Mesendoderm (in vitro differentiated cells): ENCODE measurements around the gene ZNF763.
A peak's percentile ranks its signal among the peaks of the same experiment; 100 is the strongest.

Experiments
- DNase-seq: peaks from one replicate; pipeline ENCODE4 v3.0.0; 2013
- H2AK5ac ChIP-seq: 2 replicates; pipeline ENCODE4 v1.6.1; 2013; ENCODE audit warnings: low read length, inconsistent platforms
- H2BK120ac ChIP-seq: 2 replicates; pipeline ENCODE4 v1.6.1; 2013; ENCODE audit warnings: low read depth, mild to moderate bottlenecking, low read length, moderate library complexity, mixed read lengths
- H2BK15ac ChIP-seq: replicated peaks from 2 replicates; pipeline ENCODE4 v1.6.1; 2013; ENCODE audit warnings: low read depth, mild to moderate bottlenecking, moderate library complexity
- H2BK5ac ChIP-seq: 2 replicates; pipeline ENCODE4 v1.6.1; 2013; ENCODE audit warnings: low read length, inconsistent platforms
- H3K18ac ChIP-seq: 2 replicates; pipeline ENCODE4 v1.6.1; 2013; ENCODE audit warnings: mild to moderate bottlenecking, low read length, mixed read lengths
- H3K23ac ChIP-seq: one replicate; pipeline ENCODE4 v1.6.1; 2013; ENCODE audit warnings: low read length
- H3K27ac ChIP-seq: 2 replicates; pipeline ENCODE4 v1.5.1; 2013; ENCODE audit warnings: low read depth, mild to moderate bottlenecking, inconsistent platforms, low read length, moderate library complexity
- H3K27me3 ChIP-seq: 2 replicates; pipeline ENCODE4 v1.6.1; 2013; ENCODE audit warnings: low read length, control low read depth, mild to moderate bottlenecking, inconsistent platforms; ENCODE audit not compliant: insufficient read depth, poor library complexity
- H3K36me3 ChIP-seq: 2 replicates; pipeline ENCODE4 v1.6.1; 2013; ENCODE audit warnings: low read length, inconsistent platforms; ENCODE audit not compliant: control insufficient read depth, insufficient read depth
- H3K4ac ChIP-seq: one replicate; pipeline ENCODE4 v1.6.1; 2013; ENCODE audit warnings: low read depth, mild to moderate bottlenecking, low read length, moderate library complexity
- H3K4me1 ChIP-seq: 2 replicates; pipeline ENCODE4 v1.6.1; 2013; ENCODE audit warnings: low read depth, low read length, inconsistent platforms; ENCODE audit not compliant: control insufficient read depth
- H3K4me2 ChIP-seq: 2 replicates; pipeline ENCODE4 v1.6.1; 2013; ENCODE audit warnings: low read length
- H3K4me3 ChIP-seq: 2 replicates; pipeline ENCODE4 v1.5.1; 2013; ENCODE audit warnings: mild to moderate bottlenecking, low read length
- H3K56ac ChIP-seq: one replicate; pipeline ENCODE4 v1.6.1; 2013; ENCODE audit warnings: low read length
- H3K79me1 ChIP-seq: 2 replicates; pipeline ENCODE4 v1.6.1; 2013; ENCODE audit warnings: low read length, inconsistent platforms
- H3K79me2 ChIP-seq: 2 replicates; pipeline ENCODE4 v1.6.1; 2013; ENCODE audit warnings: mild to moderate bottlenecking, low read length; ENCODE audit not compliant: control insufficient read depth, insufficient read depth
- H3K9ac ChIP-seq: 2 replicates; pipeline ENCODE4 v1.6.1; 2013; ENCODE audit warnings: low read length, inconsistent platforms
- H4K5ac ChIP-seq: one replicate; pipeline ENCODE4 v1.6.1; 2013; ENCODE audit warnings: low read length
- H4K8ac ChIP-seq: one replicate; pipeline ENCODE4 v1.6.1; 2013; ENCODE audit warnings: low read depth, mild to moderate bottlenecking, control low read depth, low read length, moderate library complexity
- whole genome bisulfite sequencing: extraction: QIAGEN DNeasy Blood & Tissue Kit; methylation state at CpG from one replicate; pipeline ENCODE4 v1.1.7; 2013; ENCODE audit warnings: low lambda C conversion rate, missing lambda C conversion rate; ENCODE audit not compliant: insufficient coverage; ENCODE audit errors: extremely low coverage; 5-methylcytosine and 5-hydroxymethylcytosine counted together

Gene ZNF763

DNA sequence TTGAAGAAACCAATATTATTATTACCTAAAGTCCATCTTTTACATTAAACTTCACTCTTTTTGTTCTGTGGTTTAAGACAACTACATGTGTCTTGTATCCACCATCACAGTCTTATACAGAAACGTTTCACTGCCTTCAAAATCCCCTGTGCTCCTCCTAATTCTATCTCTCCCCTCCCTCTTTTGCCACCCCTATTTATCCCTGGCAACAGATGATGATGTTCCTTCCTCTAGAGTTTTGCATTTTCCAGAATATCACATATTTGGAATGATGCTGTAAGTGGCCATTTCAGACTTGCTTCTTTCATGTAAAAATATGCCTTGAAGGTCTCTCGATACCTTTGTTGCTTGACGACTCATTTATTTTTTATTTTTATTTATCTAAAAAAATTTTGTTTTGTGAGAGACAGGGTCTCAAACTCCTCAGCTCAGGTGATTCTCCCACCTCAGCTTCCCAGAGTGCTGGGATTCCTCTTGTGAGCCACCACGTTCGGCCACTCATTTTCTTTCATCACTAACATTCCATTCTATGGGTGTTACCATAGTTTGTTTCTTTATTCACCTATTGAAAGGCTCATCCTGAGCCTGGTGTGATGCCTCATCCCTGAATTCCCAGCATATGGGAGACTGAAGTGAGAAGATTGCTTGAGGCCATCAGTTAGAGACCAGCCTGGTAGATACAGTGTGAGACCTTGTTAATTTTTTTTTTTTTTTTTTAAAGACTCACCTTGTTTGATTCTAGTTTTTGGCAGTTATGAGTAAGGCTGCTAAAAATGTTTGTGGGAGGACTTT lies 8.4 kb downstream of the ZNF763 start:
- Histone ChIP-seq H3K4ac (no peak overlapping the region), H3K27me3 (no peaks in the 10 kb centered on the region), H3K4me1 (no peaks in the 10 kb centered on the region), H3K9ac (no peak overlapping the region), H2BK15ac (no peak overlapping the region), H3K36me3 (no peaks in the 10 kb centered on the region), H3K27ac (no peak overlapping the region), H2BK5ac (no peak overlapping the region), H4K5ac (no peak overlapping the region), H3K79me2 (no peaks in the 10 kb centered on the region), H3K4me3 (no peak overlapping the region), H3K56ac (no peak overlapping the region), H3K79me1 (no peaks in the 10 kb centered on the region), H2AK5ac (no peak overlapping the region), H3K18ac (no peak overlapping the region), H3K4me2 (no peak overlapping the region), H3K23ac (no peak overlapping the region), H2BK120ac (no peak overlapping the region), H4K8ac (no peak overlapping the region)
- WGBS: no CpG with 5 or more reads among the region's 5 CpGs
- DNase-seq: no peak

DNA sequence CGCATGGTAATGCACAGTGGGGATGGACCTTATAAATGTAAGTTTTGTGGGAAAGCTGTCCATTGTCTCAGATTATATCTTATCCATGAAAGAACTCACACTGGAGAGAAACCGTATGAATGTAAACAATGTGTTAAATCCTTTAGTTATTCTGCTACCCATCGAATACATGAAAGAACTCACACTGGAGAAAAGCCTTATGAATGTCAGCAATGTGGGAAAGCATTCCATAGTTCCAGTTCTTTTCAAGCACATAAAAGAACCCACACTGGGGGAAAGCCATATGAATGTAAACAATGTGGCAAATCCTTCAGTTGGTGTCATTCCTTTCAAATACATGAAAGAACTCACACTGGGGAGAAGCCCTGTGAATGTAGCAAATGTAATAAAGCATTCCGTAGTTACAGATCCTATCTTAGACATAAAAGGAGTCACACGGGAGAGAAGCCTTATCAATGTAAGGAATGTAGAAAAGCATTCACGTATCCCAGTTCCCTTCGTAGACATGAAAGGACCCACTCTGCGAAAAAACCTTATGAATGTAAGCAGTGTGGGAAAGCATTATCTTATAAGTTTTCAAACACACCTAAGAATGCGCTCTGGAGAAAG lies 13.8 kb downstream of the ZNF763 start:
- no peak overlapping the region for H3K56ac ChIP-seq
- no peak overlapping the region for H3K4me3 ChIP-seq
- H3K4me2 ChIP-seq: no peak overlapping the region
- H2BK5ac ChIP-seq: no peak overlapping the region
- H4K8ac ChIP-seq: no peak overlapping the region
- H3K27ac ChIP-seq: no peak overlapping the region
- no peaks in the 10 kb centered on the region for H3K79me1 ChIP-seq
- no peak overlapping the region for H3K4ac ChIP-seq
- no peak overlapping the region for H2BK15ac ChIP-seq
- no peak overlapping the region for H2BK120ac ChIP-seq
- WGBS: no CpG with 5 or more reads among the region's 9 CpGs
- no peaks in the 10 kb centered on the region for H3K27me3 ChIP-seq
- DNase-seq: no peak
- no peaks in the 10 kb centered on the region for H3K36me3 ChIP-seq
- no peaks in the 10 kb centered on the region for H3K4me1 ChIP-seq
- no peak overlapping the region for H4K5ac ChIP-seq
- H2AK5ac ChIP-seq: no peak overlapping the region
- no peak overlapping the region for H3K9ac ChIP-seq
- H3K18ac ChIP-seq: no peak overlapping the region
- H3K23ac ChIP-seq: no peak overlapping the region
- H3K79me2 ChIP-seq: no peaks in the 10 kb centered on the region

DNA sequence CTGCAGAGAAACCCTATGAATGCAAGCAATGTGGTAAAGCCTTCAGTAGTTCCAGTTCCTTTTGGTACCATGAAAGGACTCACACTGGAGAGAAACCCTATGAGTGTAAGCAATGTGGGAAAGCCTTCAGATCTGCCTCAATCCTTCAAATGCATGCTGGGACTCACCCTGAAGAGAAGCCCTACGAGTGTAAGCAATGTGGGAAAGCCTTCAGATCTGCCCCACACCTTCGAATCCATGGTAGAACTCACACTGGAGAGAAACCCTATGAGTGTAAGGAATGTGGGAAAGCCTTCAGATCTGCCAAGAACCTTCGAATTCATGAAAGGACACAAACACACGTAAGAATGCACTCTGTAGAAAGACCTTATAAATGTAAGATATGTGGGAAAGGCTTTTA lies 14.7 kb downstream of the ZNF763 start:
- Histone ChIP-seq H2BK120ac (no peak overlapping the region), H2BK15ac (no peak overlapping the region), H3K4me2 (no peak overlapping the region), H2AK5ac (no peak overlapping the region), H3K27ac (no peak overlapping the region), H3K23ac (no peak overlapping the region), H3K9ac (no peak overlapping the region), H3K27me3 (no peaks in the 10 kb centered on the region), H3K79me1 (no peaks in the 10 kb centered on the region), H3K4me1 (no peaks in the 10 kb centered on the region), H4K5ac (no peak overlapping the region), H2BK5ac (no peak overlapping the region), H3K4me3 (no peak overlapping the region), H4K8ac (no peak overlapping the region), H3K56ac (no peak overlapping the region), H3K4ac (no peak overlapping the region), H3K79me2 (no peaks in the 10 kb centered on the region), H3K36me3 (no peaks in the 10 kb centered on the region), H3K18ac (no peak overlapping the region)
- no peak for DNase-seq
- WGBS: no CpG with 5 or more reads among the region's 4 CpGs

DNA sequence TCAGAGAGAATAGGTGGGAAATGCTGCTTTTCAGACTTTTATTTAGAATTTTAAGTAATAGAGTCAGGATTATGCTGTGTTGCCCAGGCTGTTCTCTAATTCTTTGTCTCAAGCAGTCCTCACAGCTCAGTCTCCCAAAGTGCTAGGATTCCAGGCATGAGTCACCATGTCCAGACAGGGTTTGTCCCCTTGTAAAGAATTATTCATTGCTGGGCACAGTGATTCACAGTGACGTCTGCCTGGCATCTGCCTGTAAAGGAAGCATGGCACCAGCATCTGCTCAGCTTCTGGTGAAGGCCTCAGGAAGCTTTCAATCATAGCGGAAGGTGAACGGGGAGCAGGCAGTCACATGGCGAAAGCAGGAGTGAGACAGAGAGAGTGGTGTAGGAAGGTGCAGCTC lies 17.7 kb downstream of the ZNF763 start:
- Histone ChIP-seq H3K27ac (no peak overlapping the region), H3K79me2 (no peaks in the 10 kb centered on the region), H2BK5ac (no peak overlapping the region), H3K79me1 (no peaks in the 10 kb centered on the region), H4K8ac (no peak overlapping the region), H3K9ac (no peak overlapping the region), H3K4me1 (no peaks in the 10 kb centered on the region), H2AK5ac (no peak overlapping the region), H3K56ac (no peak overlapping the region), H3K4me2 (no peak overlapping the region), H3K36me3 (no peaks in the 10 kb centered on the region), H2BK15ac (no peak overlapping the region), H3K4ac (no peak overlapping the region), H2BK120ac (no peak overlapping the region), H4K5ac (no peak overlapping the region), H3K27me3 (no peaks in the 10 kb centered on the region), H3K4me3 (no peak overlapping the region), H3K23ac (no peak overlapping the region), H3K18ac (no peak overlapping the region)
- WGBS: no CpG with 5 or more reads among the region's 4 CpGs
- no peak for DNase-seq

DNA sequence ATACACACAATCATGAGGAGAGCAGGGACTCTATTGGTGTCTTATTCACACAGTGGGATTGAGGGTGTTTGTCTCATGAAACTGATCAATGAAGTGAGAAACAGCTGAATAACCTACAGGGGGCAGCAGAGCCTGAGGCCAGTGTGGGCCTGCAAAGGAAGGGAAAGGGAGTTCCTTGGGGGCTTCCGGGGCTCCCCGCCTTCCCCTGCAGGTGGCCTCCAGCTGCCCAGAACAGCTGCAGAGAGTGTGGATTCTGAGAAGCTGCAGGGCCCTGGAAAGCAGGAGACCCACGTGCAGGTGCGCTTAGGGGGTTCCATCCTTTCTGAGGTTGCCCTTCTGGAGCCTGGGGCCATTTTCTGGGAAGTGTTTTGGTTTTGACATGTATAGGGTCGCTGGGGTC lies 20.1 kb downstream of the ZNF763 start:
- H3K79me2 ChIP-seq: peaks cover 5% of the 10 kb centered on the region
- H2BK5ac ChIP-seq: no peak overlapping the region
- H4K8ac ChIP-seq: no peak overlapping the region
- no peak overlapping the region for H3K9ac ChIP-seq
- peak; percentile 77 for DNase-seq
- no peak overlapping the region for H3K27ac ChIP-seq
- H3K56ac ChIP-seq: no peak overlapping the region
- no peak overlapping the region for H3K23ac ChIP-seq
- no peaks in the 10 kb centered on the region for H3K27me3 ChIP-seq
- H3K36me3 ChIP-seq: no peaks in the 10 kb centered on the region
- H2BK15ac ChIP-seq: no peak overlapping the region
- H3K4me1 ChIP-seq: no peaks in the 10 kb centered on the region
- no peak overlapping the region for H2BK120ac ChIP-seq
- H2AK5ac ChIP-seq: no peak overlapping the region
- WGBS: no CpG with 5 or more reads among the region's 5 CpGs
- no peak overlapping the region for H3K4me2 ChIP-seq
- no peak overlapping the region for H3K4ac ChIP-seq
- no peak overlapping the region for H4K5ac ChIP-seq
- H3K79me1 ChIP-seq: peaks cover 4% of the 10 kb centered on the region
- no peak overlapping the region for H3K4me3 ChIP-seq
- H3K18ac ChIP-seq: no peak overlapping the region
